Heart right ventricle (tissue), 16 donors: Measurements from ENCODE around the gene WFDC8. TPM values are rescaled to one million over a fixed set of nuclear protein-coding genes. Genes with fewer than 3 reads are reported as not detected.
"Not testable (repeated sequence)": the region's sequence is repeated elsewhere in the genome, so short reads cannot be mapped to it uniquely, and the experiment has no call there.

Experiments used
- ATAC-seq, 8 donors: fragments of 200-7000 bp; cut with Tn5 transposase; one replicate each; pipeline ENCODE4 v1.9.1; 2020; ENCODE audit warnings: mild to moderate bottlenecking in 8 of 8, moderate library complexity in 8 of 8, moderate number of reproducible peaks in 1 of 8
- DNase-seq, 2 donors: peaks; one replicate each; pipeline ENCODE4 v3.0.0-alpha.2; 2020
- H3K27ac ChIP-seq, 10 donors: fragments of 200-600 bp; sonication (generic) in 2 of 10; one replicate each; pipeline versions ENCODE4 v1.5.0 to v1.8.0; 2020 to 2022; ENCODE audit warnings: mild to moderate bottlenecking in 3 of 10
- H3K27me3 ChIP-seq, 7 donors: fragments of 200-600 bp; one replicate each; pipeline ENCODE4 v1.8.0; 2021 to 2022; ENCODE audit warnings: mild to moderate bottlenecking in 2 of 7
- H3K36me3 ChIP-seq, 9 donors: fragments of 200-600 bp; sonication (generic) in 1 of 9; one replicate each; pipeline versions ENCODE4 v1.5.0 to v1.8.0; 2020 to 2022; ENCODE audit warnings: mild to moderate bottlenecking in 2 of 9
- H3K4me1 ChIP-seq, 9 donors: fragments of 200-600 bp; sonication (generic) in 1 of 9; one replicate each; pipeline versions ENCODE4 v1.5.0 to v1.8.0; 2020 to 2022; ENCODE audit warnings: mild to moderate bottlenecking in 4 of 9
- H3K4me3 ChIP-seq, 10 donors: fragments of 200-600 bp; sonication (generic) in 2 of 10; one replicate each; pipeline versions ENCODE4 v1.5.0 to v1.8.0; 2020 to 2022; ENCODE audit warnings: mild to moderate bottlenecking in 7 of 10, moderate library complexity in 2 of 10
- H3K9me3 ChIP-seq, 11 donors: fragments of 200-600 bp in 10 of 11; sonication (generic) in 2 of 11; one replicate each; pipeline versions ENCODE4 v1.5.0 to v1.8.0; 2013 to 2022; ENCODE audit warnings: mild to moderate bottlenecking in 2 of 11, control low read depth in 1 of 11, moderate library complexity in 1 of 11
- CTCF ChIP-seq, 9 donors: fragments of 200-600 bp; sonication (generic) in 2 of 9; IDR thresholded peaks; one replicate each; pipeline versions ENCODE4 v1.5.0 to v1.8.0; 2021 to 2022; ENCODE audit warnings: antibody characterized with exemption in 9 of 9, mild to moderate bottlenecking in 5 of 9, moderate library complexity in 1 of 9
- WGBS, 2 donors: extraction: QIAGEN DNeasy Blood & Tissue Kit; methylation state at CpG; one replicate each; pipeline ENCODE4 v1.1.7; 2013; ENCODE audit warnings: inconsistent platforms in 1 of 2; 5-methylcytosine and 5-hydroxymethylcytosine counted together
- intact Hi-C, 10 donors: fragments of 100-400 bp; cut with DNase I; formaldehyde crosslinking; loops; one replicate each; pipeline versions ENCODE4 v1.11.1 to v1.14.2; 2022
- polyA plus RNA-seq, 2 donors: library from polyadenylated mRNA; stranded (reverse); fragments of 200-250 nt; gene quantifications; one replicate each; pipeline ENCODE4 v1.2.3, GENCODE V29; 2013
- total RNA-seq, 10 donors: library from RNA; stranded (reverse); fragmentation: NEBNext Ultra II Directional in 3 of 10; extraction: Animal tissue kit (Norgen Biotek cat#: 25700) in 3 of 10; gene quantifications; one replicate each; pipeline versions ENCODE4 v1.2.1 to v1.2.4, GENCODE V29; 2021 to 2023
- donor health status: Arrhythmogenic right ventricular cardiomyopathy.
- donor health status: ischemic (EF 13 %, LVEDD 7.1; RV severe dilation, severe dysfunction).
- donor health status: healthy with polysubstance abuse.
- donor health status: DM: no; HTN: yes; CAD: no.
- donor health status: DM: no; HTN: no; CAD: no.
- donor health status: ischemic (EF 25% LVEDD 6.9; RV normal size, moderate dysfunction).
- donor health status: ischemic (EF 25% LVEDD 5.7; RV mildly dilated, moderate dysfunction).
- donor health status: healthy.
- donor health status: DM: yes; HTN: yes; CAD: no.
- donor health status: Ischemic cardiomyopathy.
- donor health status: ischemic (EF 35%, LVEDD 5.7; RV mildly dilated, moderate dysfunction).
- donor health status: nonischemic (EF 11% LVEDD 7.7; RV severe dilation, severe dysfunction).
- donor health status: DM: yes; HTN: yes; CAD: no.
- donor health status: PGD.
- donor health status: ischemic (EF 29% LVEDD 5.4; RV normal size, mild dysfunction).
- donor health status: nonischemic (EF 23%, LVEDD 6.1; RV moderate dilation, normal function).

WFDC8 gene
- total and polyA plus RNA-seq, 12 donors: not detected

GRCh38 chr20:45593498-45593897, 14.4 kb upstream of the WFDC8 start:
- ATAC-seq (no peak), DNase-seq (no peak)
- 37 to 97% methylated on average over 1 of the region's 1 CpG for WGBS, 2 donors
- TF ChIP-seq CTCF (IDR thresholded peaks at IDR 0.05): no peak
- Histone ChIP-seq H3K4me3 (no peak overlapping the region), H3K36me3 (no peaks in the 10 kb centered on the region), H3K27me3 (peaks cover 0 to 33% (median 29%) of the 10 kb centered on the region in 7 donors), H3K4me1 (no peaks in the 10 kb centered on the region), H3K27ac (no peak overlapping the region), H3K9me3 (peaks cover 0 to 4% (median 0%) of the 10 kb centered on the region in 11 donors)
- intact Hi-C loops: no loop called here

GRCh38 chr20:45592574-45593189, 13.6 kb upstream of the WFDC8 start:
- 53 to 58% methylated on average over 5 of the region's 5 CpGs for WGBS, 2 donors
- Histone ChIP-seq H3K27me3 (peaks cover 0 to 31% (median 22%) of the 10 kb centered on the region in 7 donors), H3K27ac (no peak overlapping the region), H3K4me3 (no peak overlapping the region), H3K36me3 (no peaks in the 10 kb centered on the region), H3K4me1 (no peaks in the 10 kb centered on the region), H3K9me3 (peaks cover 0 to 4% (median 0%) of the 10 kb centered on the region in 11 donors)
- peak in 7 of 9 donors; percentile 33 to 64 (median 37) for TF ChIP-seq CTCF (IDR thresholded peaks at IDR 0.05)
- DNase-seq: no peak
- ATAC-seq: no peak
- intact Hi-C loops: no loop called here

GRCh38 chr20:45589725-45590124, 10.6 kb upstream of the WFDC8 start:
- Histone ChIP-seq H3K27ac (no peak overlapping the region), H3K36me3 (no peaks in the 10 kb centered on the region), H3K27me3 (peaks cover 0 to 9% (median 6%) of the 10 kb centered on the region in 7 donors), H3K9me3 (peaks cover 0 to 4% (median 0%) of the 10 kb centered on the region in 11 donors), H3K4me1 (no peaks in the 10 kb centered on the region), H3K4me3 (no peak overlapping the region)
- no peak for ATAC-seq
- no peak for TF ChIP-seq CTCF (IDR thresholded peaks at IDR 0.05)
- intact Hi-C loops: no loop called here
- 9 to 21% methylated on average over 1 of the region's 1 CpG for WGBS, 2 donors
- DNase-seq: no peak

GRCh38 chr20:45588800-45589199, 9.7 kb upstream of the WFDC8 start:
- ATAC-seq: no peak
- peaks cover 0 to 4% (median 0%) of the 10 kb centered on the region in 11 donors for H3K9me3 ChIP-seq
- WGBS, 2 donors: 63 to 68% methylated on average over 2 of the region's 2 CpGs
- H3K27ac ChIP-seq: no peak overlapping the region
- H3K27me3 ChIP-seq: peaks cover 0 to 15% (median 6%) of the 10 kb centered on the region in 7 donors
- H3K36me3 ChIP-seq: no peaks in the 10 kb centered on the region
- DNase-seq: no peak
- H3K4me3 ChIP-seq: no peak overlapping the region
- no peaks in the 10 kb centered on the region for H3K4me1 ChIP-seq
- intact Hi-C loops: no loop called here
- no peak for TF ChIP-seq CTCF (IDR thresholded peaks at IDR 0.05)

GRCh38 chr20:45585986-45586385, 6.9 kb upstream of the WFDC8 start:
- H3K4me3 ChIP-seq, H3K4me1 ChIP-seq, H3K27ac ChIP-seq, ATAC-seq, intact Hi-C loops, H3K9me3 ChIP-seq, DNase-seq, H3K36me3 ChIP-seq: not testable (repeated sequence)
- peaks cover 0 to 28% (median 17%) of the 10 kb centered on the region in 7 donors for H3K27me3 ChIP-seq
- WGBS, 2 donors: 84 to 86% methylated on average over 5 of the region's 5 CpGs

- WGBS, 2 donors: 63 to 67% methylated on average over 5 of the region's 5 CpGs
- H3K36me3 ChIP-seq, DNase-seq, H3K9me3 ChIP-seq, ATAC-seq, H3K27ac ChIP-seq, H3K4me1 ChIP-seq, H3K4me3 ChIP-seq, intact Hi-C loops: not testable (repeated sequence)
- peaks cover 0 to 31% (median 17%) of the 10 kb centered on the region in 7 donors for H3K27me3 ChIP-seq
These were observed 5.2 kb upstream of the WFDC8 start for GRCh38 chr20:45584294-45584693.
